GM18502 (cell line): ENCODE results near the gene C13orf46.

Source experiments
- ATAC-seq: cut with Tn5 transposase; IDR thresholded peaks from one replicate; pipeline ENCODE4 v1.9.1; 2021; ENCODE audit warnings: mild to moderate bottlenecking; ENCODE audit not compliant: unreplicated experiment, poor library complexity

C13orf46 gene

DNA sequence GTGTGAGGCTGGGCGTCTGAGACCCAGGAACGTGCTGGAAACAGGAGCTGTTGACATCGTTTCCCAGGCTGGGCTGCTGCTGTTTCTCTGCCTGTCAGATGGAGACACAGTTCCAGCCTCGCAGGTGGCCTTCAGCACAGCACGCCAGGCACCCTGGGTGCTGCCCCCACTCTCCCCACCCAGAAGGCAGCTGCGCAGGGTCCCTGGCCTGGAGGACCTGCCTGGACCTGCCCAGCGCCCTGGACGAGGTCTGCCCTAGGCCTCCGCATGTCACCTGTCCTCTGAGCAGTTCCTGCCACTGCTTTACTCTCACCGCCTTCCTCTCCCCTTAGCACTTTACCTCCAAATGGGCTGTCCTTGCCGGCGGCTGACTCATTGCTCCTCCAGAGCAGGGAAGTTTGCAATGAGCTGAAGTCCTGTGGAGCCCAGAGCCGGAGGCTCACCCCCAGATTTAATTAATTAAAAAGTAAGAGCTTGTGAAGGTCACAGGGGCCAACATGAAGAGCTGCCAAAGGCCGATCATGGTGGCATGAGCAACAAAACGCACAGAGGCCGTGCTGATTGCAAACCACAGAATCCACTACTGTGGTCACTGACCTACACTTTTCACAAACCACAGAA is 32.2 kb downstream of the C13orf46 start:
- ATAC-seq: no peak

GRCh38 chr13:113939944-113940297 is 34.0 kb downstream of the C13orf46 start:
- ATAC-seq: no peak

- no peak for ATAC-seq
Observed at GRCh38 chr13:113939129-113939943, 34.5 kb downstream of the C13orf46 start.

DNA sequence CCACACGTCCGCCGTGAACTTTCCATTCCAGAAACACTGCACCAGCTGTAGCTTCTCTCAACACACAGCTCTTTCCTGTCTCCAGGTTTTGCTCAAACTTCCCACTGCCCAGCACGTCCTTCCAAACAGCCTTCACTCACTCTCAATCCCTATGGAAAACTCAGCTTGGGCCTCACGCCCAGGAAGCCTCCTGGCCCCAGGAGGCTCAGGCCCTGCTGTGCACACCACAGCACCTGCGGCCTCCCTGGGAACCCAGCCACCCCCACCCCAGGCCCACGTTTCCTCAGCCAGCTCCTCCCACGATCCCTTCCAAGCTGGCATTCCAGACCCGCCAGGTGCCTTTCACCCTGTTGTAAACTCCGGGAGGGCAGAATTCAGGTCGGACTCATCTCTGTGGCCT is 35.2 kb downstream of the C13orf46 start:
- no peak for ATAC-seq

DNA sequence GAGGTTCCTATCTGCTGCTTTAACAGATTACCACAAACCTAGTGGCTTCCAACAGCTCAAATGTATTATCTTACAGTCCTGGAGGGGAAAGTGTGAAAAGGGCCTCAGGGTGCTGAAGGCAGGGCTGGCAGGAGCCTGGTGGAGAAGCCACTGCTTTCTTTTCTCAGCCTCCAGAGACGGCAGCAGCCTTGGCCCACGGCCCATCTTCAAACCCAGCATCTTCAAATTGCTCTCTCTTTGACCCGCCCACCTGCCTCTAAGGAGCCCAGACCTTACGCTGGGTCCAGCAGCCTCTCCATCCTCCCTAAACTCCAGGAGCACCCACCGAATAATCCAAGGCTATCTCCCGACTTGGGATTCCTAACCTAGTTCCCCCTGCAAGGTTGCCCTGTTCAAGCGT is 35.6 kb downstream of the C13orf46 start:
- ATAC-seq: no peak

DNA sequence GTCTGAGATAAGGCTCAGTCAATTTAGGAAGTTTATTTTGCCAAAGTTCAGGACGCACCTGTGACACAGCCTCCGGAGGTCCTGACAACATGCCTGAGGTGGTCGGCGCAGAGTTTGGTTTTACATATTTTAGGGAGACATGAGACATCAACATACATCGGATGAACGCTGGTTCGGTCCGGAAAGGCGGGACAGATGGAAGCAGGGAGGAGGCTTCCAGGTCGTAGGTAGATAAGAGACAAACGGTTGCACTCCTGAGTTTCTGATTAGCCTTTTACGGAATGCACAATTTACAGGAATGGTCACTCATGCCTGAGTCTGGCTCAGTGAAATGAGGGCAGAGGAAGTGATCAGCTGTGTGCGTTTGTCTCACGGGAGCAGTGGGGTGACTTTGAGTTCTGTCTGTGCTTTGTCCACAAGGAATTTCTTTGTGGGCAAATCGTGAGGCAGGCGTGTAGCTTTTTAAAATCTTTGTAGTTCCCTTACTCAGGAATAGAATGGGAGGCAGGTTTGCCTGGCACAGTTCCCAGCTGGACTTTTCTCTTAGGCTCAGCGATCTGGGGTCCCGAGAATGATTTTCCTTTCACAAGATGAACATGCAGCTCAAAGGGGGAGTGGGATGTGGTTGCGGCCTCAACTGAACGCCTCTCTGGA is 36.2 kb downstream of the C13orf46 start:
- ATAC-seq: no peak

DNA sequence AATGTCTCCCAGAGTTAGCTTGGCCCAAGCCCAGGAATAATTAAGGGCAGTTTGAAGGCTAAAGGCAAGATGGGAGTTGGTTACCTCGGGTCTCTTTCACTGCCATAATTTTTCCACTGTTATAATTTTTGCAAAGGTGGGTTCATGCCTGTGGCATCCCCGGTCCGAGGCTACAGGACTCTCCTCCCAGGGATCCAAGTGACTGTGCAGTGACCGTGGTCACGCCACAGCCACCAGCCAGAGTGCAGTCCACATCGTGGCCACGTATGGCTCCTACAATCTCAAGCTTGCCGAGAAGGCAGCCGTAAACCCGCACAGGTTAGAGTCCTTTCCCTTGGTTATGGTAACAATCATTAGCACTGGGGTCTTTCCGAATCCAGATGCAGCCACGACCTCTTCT is 36.8 kb downstream of the C13orf46 start:
- no peak for ATAC-seq

DNA sequence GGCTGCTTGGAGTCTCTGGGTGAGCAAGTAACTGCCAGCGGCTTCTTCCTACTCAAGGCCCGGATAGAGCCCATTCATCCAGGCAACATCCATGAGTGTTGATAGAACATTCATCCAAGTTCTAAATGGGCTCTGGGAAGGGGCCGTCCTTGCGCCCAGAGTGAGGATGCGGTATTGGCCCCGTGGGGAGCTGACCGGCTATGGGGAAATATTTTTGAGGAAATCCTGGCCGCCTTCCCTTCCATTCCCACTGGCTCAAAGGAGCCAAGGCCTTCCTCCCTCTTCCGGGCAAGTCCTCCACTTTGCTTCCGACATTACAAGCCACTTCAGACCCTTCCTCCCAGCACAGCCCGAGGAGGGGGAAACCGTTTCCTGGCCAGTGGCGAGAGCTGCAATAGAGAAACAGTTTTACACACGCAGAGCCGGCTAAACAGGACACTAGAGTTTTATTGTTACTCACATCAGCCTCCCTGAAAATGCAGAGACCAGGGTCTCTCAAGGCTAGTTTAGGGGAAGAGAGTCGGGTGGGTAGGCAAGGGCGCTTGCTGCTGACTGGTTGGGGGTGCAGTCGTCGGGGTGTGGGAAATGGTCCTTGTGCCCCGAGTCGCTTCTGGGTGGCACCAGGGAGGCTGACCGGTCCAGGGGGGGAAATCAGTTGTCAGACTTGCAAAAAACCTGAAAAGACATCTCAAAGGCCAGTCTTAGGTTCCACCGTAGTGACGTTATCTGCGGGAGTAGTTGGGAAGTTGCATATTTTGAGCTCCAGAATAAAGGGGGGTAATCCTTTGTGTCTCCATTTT is 37.5 kb downstream of the C13orf46 start:
- ATAC-seq: no peak

- ATAC-seq: no peak
Observed at GRCh38 chr13:113935001-113935844, 38.7 kb downstream of the C13orf46 start.

- ATAC-seq: no peak
Observed at GRCh38 chr13:113934576-113934975, 39.3 kb downstream of the C13orf46 start.

DNA sequence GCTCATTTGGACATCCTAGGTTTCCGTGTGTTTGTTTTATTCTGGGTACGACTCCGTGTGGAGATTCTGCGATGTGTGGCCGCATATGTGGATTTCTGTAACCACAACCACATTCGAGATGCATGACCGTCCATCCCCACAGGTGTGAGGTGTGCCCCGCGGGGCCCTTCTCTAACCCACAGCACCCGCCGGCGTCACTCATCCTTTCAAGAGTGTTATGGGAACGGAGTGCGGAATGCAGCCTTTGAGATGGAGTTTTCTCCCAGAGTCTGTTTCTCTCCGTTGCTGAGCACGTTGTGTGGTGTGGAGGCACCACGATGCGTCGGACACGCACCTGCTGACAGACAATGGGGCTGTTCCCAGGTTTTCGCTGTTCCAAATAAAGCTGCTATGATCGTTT is 40.0 kb downstream of the C13orf46 start:
- ATAC-seq: no peak

GRCh38 chr13:113931841-113932459 is 41.9 kb downstream of the C13orf46 start:
- no peak for ATAC-seq

DNA sequence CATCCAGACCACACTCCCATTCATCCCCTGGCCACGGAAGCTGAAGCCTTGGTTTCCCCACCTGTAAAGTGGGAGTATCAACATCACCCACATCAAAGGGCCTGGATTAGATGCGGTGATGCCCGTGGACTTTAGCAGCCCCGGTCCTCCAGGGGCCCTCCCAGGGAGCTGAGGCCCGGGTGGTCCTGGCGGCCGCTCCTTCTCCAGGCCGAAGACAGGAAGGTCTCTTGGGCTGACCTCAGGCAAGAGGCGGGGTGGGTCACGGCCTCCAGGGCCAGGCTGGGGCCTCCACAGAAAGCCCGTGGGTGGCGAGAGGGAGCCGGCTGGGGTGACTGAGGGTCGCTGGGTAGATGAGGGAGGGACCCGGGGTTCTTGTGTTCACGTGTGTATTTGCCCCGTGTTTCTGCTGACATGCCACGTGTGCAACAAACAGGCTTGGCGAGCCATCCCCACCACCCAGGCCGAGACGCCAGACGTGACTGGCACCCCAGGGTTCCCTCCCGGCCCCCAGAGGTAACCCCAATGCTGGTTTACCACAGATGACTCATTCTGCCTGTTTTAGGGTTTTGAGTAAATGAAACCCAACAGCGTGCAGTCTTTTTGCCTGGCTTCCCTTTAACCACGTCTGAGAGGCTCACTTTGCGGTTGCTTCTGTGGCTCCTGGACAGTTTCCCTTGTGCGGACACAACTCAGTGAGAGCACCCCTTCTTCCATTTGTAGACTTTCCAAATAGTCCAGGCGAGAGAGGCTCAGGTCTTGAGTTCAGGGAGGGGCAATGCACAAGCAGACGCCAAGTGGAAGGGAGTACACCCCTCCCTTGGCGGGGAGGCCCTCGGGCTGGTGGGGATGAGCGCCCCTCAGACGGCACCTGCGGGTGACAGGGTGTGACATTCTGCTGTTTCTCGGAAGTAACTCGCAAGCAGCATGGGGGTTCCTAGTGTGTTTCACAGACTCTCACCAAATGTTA is 42.9 kb downstream of the C13orf46 start:
- ATAC-seq: no peak

DNA sequence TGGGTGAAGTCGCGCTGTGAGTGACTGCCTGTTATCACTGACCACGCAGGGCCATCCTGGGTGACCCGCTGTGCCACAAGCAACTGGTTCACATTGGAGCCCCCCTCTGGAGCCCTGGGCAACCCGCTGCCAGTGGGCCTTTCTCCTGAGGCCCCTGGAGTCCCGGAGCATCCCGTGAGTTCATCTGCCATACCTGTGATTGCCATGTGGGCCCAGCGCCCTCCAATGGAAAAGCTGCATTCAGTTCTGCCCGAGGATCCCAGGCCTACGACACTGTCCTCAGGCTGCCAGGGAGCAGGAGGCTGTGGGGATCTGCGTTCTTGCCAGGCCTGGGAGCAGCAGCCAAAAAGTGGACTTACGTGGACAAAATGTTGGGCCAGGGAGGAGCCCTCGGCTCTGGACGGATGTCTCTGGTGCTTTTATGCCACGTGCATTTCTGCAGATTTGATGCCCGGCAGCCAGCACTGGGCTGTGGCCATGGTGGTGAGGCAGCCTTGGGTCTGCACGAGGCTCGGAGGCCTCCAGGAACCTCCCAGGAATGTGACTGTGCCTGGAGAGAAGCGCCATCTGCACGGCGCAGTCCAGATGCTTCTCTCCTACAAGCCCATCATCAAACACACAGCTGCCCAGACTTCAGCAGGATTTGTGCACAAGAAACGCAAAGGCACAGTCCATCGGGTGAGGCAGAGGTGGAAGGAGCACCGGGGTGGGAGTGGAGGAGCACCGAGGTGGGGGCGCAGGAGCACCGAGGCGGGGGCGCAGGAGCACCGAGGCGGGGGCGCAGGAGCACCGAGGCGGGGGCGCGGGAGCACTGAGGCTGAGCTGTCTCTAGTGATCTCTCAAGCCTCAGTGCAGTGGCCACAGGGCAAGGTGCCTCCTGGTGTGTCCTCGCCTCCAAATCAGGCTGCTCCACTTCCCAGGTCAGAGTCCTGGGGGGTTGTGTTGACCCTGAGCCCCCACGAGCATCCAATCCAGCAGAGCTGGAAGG is 44.0 kb downstream of the C13orf46 start:
- ATAC-seq: no peak

- no peak for ATAC-seq
Observed at GRCh38 chr13:113928685-113929627, 44.9 kb downstream of the C13orf46 start.
